Inflammatory macrophage treated with lipopolysaccharide for 4 hours (primary cell): ENCODE results near the gene HOPX.
"Not testable (repeated sequence)": the region's sequence is repeated elsewhere in the genome, so short reads cannot be mapped to it uniquely, and the experiment has no call there.

Experiments used
- DNase-seq: peaks from one replicate; pipeline ENCODE4 v3.0.0-alpha.2; 2020

Gene HOPX

GRCh38 chr4:56686537-56687231 is 5.6 kb upstream of the HOPX start:
- DNase-seq, result no peak

GRCh38 chr4:56684320-56685050 is 3.4 kb upstream of the HOPX start:
- DNase-seq, result no peak

GRCh38 chr4:56683455-56683854 is 2.4 kb upstream of the HOPX start:
- DNase-seq, result no peak

- DNase-seq, result no peak
Measured at GRCh38 chr4:56681853-56682525, 893 bp upstream of the HOPX start.

- no peak for DNase-seq
Measured at GRCh38 chr4:56680266-56680665, 830 bp downstream of the HOPX start.

GRCh38 chr4:56677711-56678110 is 3.4 kb downstream of the HOPX start:
- DNase-seq, result no peak

GRCh38 chr4:56674984-56675383 is 6.1 kb downstream of the HOPX start:
- no peak for DNase-seq

- peak; percentile 83 for DNase-seq
Measured at GRCh38 chr4:56671860-56672259, 9.2 kb downstream of the HOPX start.

- no peak for DNase-seq
Measured at GRCh38 chr4:56671373-56671772, 9.7 kb downstream of the HOPX start.

- DNase-seq, result no peak
Measured at GRCh38 chr4:56668267-56668666, 12.8 kb downstream of the HOPX start.

GRCh38 chr4:56667396-56667795 is 13.7 kb downstream of the HOPX start:
- DNase-seq, result not testable (repeated sequence)

GRCh38 chr4:56666279-56666678 is 14.8 kb downstream of the HOPX start:
- peak; percentile 65 for DNase-seq

- no peak for DNase-seq
Measured at GRCh38 chr4:56665781-56666180, 15.3 kb downstream of the HOPX start.

- no peak for DNase-seq
Measured at GRCh38 chr4:56662782-56663468, 18.2 kb downstream of the HOPX start.

- no peak for DNase-seq
Measured at GRCh38 chr4:56659946-56660345, 21.1 kb downstream of the HOPX start.

GRCh38 chr4:56658528-56658927 is 22.6 kb downstream of the HOPX start:
- DNase-seq, result no peak

GRCh38 chr4:56657818-56658217 is 23.3 kb downstream of the HOPX start:
- no peak for DNase-seq

GRCh38 chr4:56657128-56657527 is 24.0 kb downstream of the HOPX start:
- no peak for DNase-seq

- no peak for DNase-seq
Measured at GRCh38 chr4:56656346-56656643, 24.8 kb downstream of the HOPX start.

GRCh38 chr4:56655627-56656345 is 25.3 kb downstream of the HOPX start:
- no peak for DNase-seq

- no peak for DNase-seq
Measured at GRCh38 chr4:56655209-56655626, 25.9 kb downstream of the HOPX start.

- no peak for DNase-seq
Measured at GRCh38 chr4:56654238-56654632, 26.9 kb downstream of the HOPX start.
